ENCODE data around the gene TNFRSF17. TPM values are rescaled to one million over a fixed set of nuclear protein-coding genes. Genes with fewer than 3 reads are reported as not detected.

TNFRSF17 gene
- total and polyA plus RNA-seq, 2 donors (not counting 3 experiments of a cell fraction or from before 2014, with no cell fraction given) = not detected

DNA sequence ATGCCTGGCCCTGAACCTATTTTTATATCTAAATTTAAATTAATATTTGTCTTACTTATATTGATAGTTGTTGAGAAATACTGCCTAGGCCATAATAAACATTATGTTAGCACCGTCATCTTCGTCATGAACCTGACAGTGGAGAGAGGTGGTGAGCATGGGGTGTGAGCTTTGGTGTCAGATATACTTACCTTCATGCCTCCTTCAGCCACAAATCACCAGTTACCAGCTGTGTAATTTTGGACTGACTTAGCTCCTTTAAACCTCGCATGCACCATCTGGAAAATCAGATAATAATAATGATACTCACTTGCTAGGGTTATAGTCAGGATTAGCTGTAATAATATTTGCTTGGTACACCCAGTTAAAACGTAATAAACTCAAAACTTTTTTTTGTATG, 46.6 kb downstream of the TNFRSF17 start:
- DNase-seq (ENCODE audit: low read depth, low spot score) (no peak), FAIRE-seq (no peak)
- Histone ChIP-seq H3K4me1 (ENCODE audit: control insufficient read depth, extremely low read depth, insufficient read depth, low read length) (no peaks in the 10 kb centered on the region), H3K27ac (ENCODE audit: insufficient read depth, low read depth, low read length) (no peak overlapping the region), H3K79me2 (ENCODE audit: control insufficient read depth, insufficient read depth, low read length) (no peaks in the 10 kb centered on the region), H3K4me3 (replicated peaks in 1 of 3; ENCODE audit: insufficient read depth in 1 of 3, low read depth in 1 of 3, low read length in 3 of 3) (no peak overlapping the region), H3K27me3 (ENCODE audit: control insufficient read depth in 2 of 2, insufficient read depth in 2 of 2, low read length in 2 of 2) (no peaks in the 10 kb centered on the region), H3K4me2 (ENCODE audit: insufficient read depth, low read length) (no peak overlapping the region), H3K9me3 (replicated peaks; ENCODE audit: control insufficient read depth, insufficient read depth, low read length) (no peaks in the 10 kb centered on the region), H3K9ac (replicated peaks; ENCODE audit: extremely low read depth, insufficient read depth, low read length) (no peak overlapping the region), H3K36me3 (ENCODE audit: control insufficient read depth in 2 of 2, extremely low read depth in 1 of 2, insufficient read depth in 2 of 2, low read length in 2 of 2) (no peaks in the 10 kb centered on the region), H4K20me1 (replicated peaks; ENCODE audit: control insufficient read depth, extremely low read depth, insufficient read depth, low read length) (no peaks in the 10 kb centered on the region), H3K9me1 (replicated peaks; ENCODE audit: control insufficient read depth, extremely low read depth, insufficient read depth, low read length) (no peaks in the 10 kb centered on the region), H2AFZ (ENCODE audit: low read depth, low read length) (no peak overlapping the region)
- TF ChIP-seq POLR2AphosphoS5 (IDR thresholded peaks at IDR 0.05; ENCODE audit: insufficient read depth, low read depth, low read length) (no peak), FOS (IDR thresholded peaks at IDR 0.05; ENCODE audit: borderline replicate concordance, insufficient read depth, low read length) (no peak), EZH2 (IDR thresholded peaks at IDR 0.05; ENCODE audit: borderline replicate concordance, low read depth, low read length, severe bottlenecking) (no peak), MYC (IDR thresholded peaks at IDR 0.05; ENCODE audit: low read depth, low read length) (no peak), JUN (IDR thresholded peaks at IDR 0.05; ENCODE audit: borderline replicate concordance, insufficient read depth, insufficient read length, low read depth) (no peak), POLR2A (IDR thresholded peaks at IDR 0.05; ENCODE audit: low read depth, low read length) (no peak), CTCF (IDR thresholded peaks at IDR 0.05; ENCODE audit: extremely low read depth in 1 of 2, insufficient read depth in 1 of 2, low read depth in 1 of 2, low read length in 2 of 2) (no peak), GATA2 (IDR thresholded peaks at IDR 0.05; ENCODE audit: insufficient read depth, insufficient read length, low read depth, low read length) (no peak)
- TF ChIP-seq, protein P1, sequence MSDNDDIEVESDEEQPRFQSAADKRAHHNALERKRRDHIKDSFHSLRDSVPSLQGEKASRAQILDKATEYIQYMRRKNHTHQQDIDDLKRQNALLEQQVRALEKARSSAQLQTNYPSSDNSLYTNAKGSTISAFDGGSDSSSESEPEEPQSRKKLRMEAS (IDR thresholded peaks at IDR 0.05; ENCODE audit: insufficient read depth, insufficient read length) = no peak
- ChIA-PET CTCF (interaction anchor here (1.1 kb wide), 1 partner anchor 12 kb away, joined by 4 read pairs; no protein-coding TSS in a partner anchor), POLR2A (no interaction called here)
- BruUV-seq (replicated peaks) = no TSS peak
- dilution Hi-C loops (cut with MboI; ENCODE audit: extremely low pct_ligation_motif_present, low sequenced_read_pairs) = no loop called here
- intact Hi-C loops (cut with micrococcal nuclease) = no loop called here
